B cell (primary cell): ENCODE results near the gene PUM2. TPM values are rescaled to one million over a fixed set of nuclear protein-coding genes. Genes with fewer than 3 reads are reported as not detected.

ENCODE experiments used
- ATAC-seq: fragments of 200-7000 bp; cut with Tn5 transposase; one replicate; pipeline ENCODE4 v1.10.0; 2021; ENCODE audit warnings: low read depth, mild to moderate bottlenecking, moderate number of reproducible peaks, moderate library complexity
- CTCF ChIA-PET: fragments of 350-600 bp; sonication (Branson Sonifier 250); formaldehyde crosslinking; loops from one replicate; lab custom pipeline; 2021; ENCODE audit warnings: antibody characterized with exemption, inconsistent platforms; lab: Charles Lee
- POLR2A ChIA-PET: fragments of 350-600 bp; sonication (Branson Sonifier 250); formaldehyde crosslinking; loops from one replicate; lab custom pipeline; 2021; ENCODE audit warnings: antibody characterized with exemption; lab: Charles Lee
- DNase-seq: peaks from one replicate; pipeline ENCODE4 v3.0.0; 2013
- H2AFZ ChIP-seq: 2 replicates; pipeline ENCODE4 v1.6.1; 2012; ENCODE audit warnings: mild to moderate bottlenecking, low read depth, low read length; ENCODE audit not compliant: insufficient read depth, poor library complexity, severe bottlenecking
- H3K27ac ChIP-seq, 2 donors: 1 replicate in 1 of 2; 2 replicates in 1 of 2; pipeline ENCODE4 v1.5.1; 2012 to 2013; ENCODE audit warnings: low read length in 2 of 2, mild to moderate bottlenecking in 2 of 2, moderate library complexity in 1 of 2
- H3K27me3 ChIP-seq, 4 experiments: fragments of 200-600 bp in 1 of 4; sonication (generic) in 1 of 4; replicated peaks in 1 of 4; 1 replicate in 2 of 4; 2 replicates in 2 of 4; pipeline versions ENCODE4 v1.6.1 to v1.7.0; 2013 to 2016; ENCODE audit warnings: low read length in 3 of 4, mild to moderate bottlenecking in 2 of 4, mixed read lengths in 1 of 4, moderate library complexity in 1 of 4; ENCODE audit not compliant: insufficient read depth in 4 of 4, control insufficient read depth in 3 of 4; ENCODE audit errors: control extremely low read depth in 1 of 4
- H3K36me3 ChIP-seq, 2 experiments: replicated peaks in 1 of 2; 1 replicate in 1 of 2; 2 replicates in 1 of 2; pipeline versions ENCODE4 v1.6.1 to v1.7.1; 2013; ENCODE audit warnings: low read length in 1 of 2; ENCODE audit not compliant: insufficient read depth in 2 of 2, control insufficient read depth in 1 of 2; ENCODE audit errors: control extremely low read depth in 1 of 2, extremely low read depth in 1 of 2
- H3K4me1 ChIP-seq, 2 donors: fragments of 200-600 bp in 1 of 2; sonication (generic) in 1 of 2; 1 replicate in 1 of 2; 2 replicates in 1 of 2; pipeline versions ENCODE4 v1.5.1 to v1.6.1; 2013 to 2017; ENCODE audit warnings: low read length in 2 of 2; ENCODE audit not compliant: control insufficient read depth in 2 of 2, insufficient read depth in 2 of 2
- H3K4me2 ChIP-seq: replicated peaks from 2 replicates; pipeline ENCODE3; 2012; ENCODE audit warnings: mild to moderate bottlenecking, low read depth, low read length; ENCODE audit not compliant: poor library complexity, severe bottlenecking
- H3K4me3 ChIP-seq, 5 experiments: fragments of 200-600 bp in 1 of 5; sonication (generic) in 1 of 5; 1 replicate in 3 of 5; 2 replicates in 2 of 5; pipeline versions ENCODE4 v1.5.1 to v1.7.0; 2011 to 2016; ENCODE audit warnings: low read length in 4 of 5, mild to moderate bottlenecking in 4 of 5, low read depth in 2 of 5, control low read depth in 1 of 5, moderate library complexity in 1 of 5; ENCODE audit not compliant: insufficient read depth in 1 of 5; ENCODE audit errors: control extremely low read depth in 1 of 5, extremely low read depth in 1 of 5
- H3K79me2 ChIP-seq: fragments of 200-600 bp; sonication (generic); one replicate; pipeline ENCODE4 v1.6.0; 2016; ENCODE audit warnings: low read length; ENCODE audit not compliant: control insufficient read depth, insufficient read depth
- H3K9ac ChIP-seq: fragments of 200-600 bp; sonication (generic); 2 replicates; pipeline ENCODE4 v1.6.1; 2017; ENCODE audit warnings: mild to moderate bottlenecking, low read length, moderate library complexity
- H3K9me3 ChIP-seq, 3 donors: one replicate each; pipeline versions ENCODE4 v1.6.1 to v1.7.1; 2013; ENCODE audit warnings: low read length in 2 of 3; ENCODE audit not compliant: control insufficient read depth in 2 of 3, insufficient read depth in 1 of 3; ENCODE audit errors: control extremely low read depth in 1 of 3
- H4K20me1 ChIP-seq: 2 replicates; pipeline ENCODE4 v1.6.0; 2012; ENCODE audit warnings: mild to moderate bottlenecking, low read length; ENCODE audit not compliant: insufficient read depth, control insufficient read depth, poor library complexity, severe bottlenecking
- H3K27ac Mint-ChIP-seq: one replicate; pipeline ENCODE4 v1.8.0; 2021; ENCODE audit warnings: mixed read lengths
- H3K27me3 Mint-ChIP-seq: one replicate; pipeline ENCODE4 v1.8.0; 2021; ENCODE audit warnings: mixed read lengths
- H3K4me1 Mint-ChIP-seq: one replicate; pipeline ENCODE4 v1.8.0; 2021; ENCODE audit warnings: mixed read lengths
- H3K4me3 Mint-ChIP-seq: one replicate; pipeline ENCODE4 v1.8.0; 2021; ENCODE audit warnings: mixed read lengths
- H3K9me3 Mint-ChIP-seq: one replicate; pipeline ENCODE4 v1.8.0; 2022; ENCODE audit warnings: mixed read lengths; ENCODE audit not compliant: insufficient read depth
- EZH2 ChIP-seq: IDR thresholded peaks from 2 replicates; pipeline ENCODE4 v1.6.1; 2012; ENCODE audit warnings: borderline replicate concordance, low read depth, mild to moderate bottlenecking, moderate library complexity, low read length; ENCODE audit not compliant: insufficient read depth, poor library complexity, severe bottlenecking
- WGBS: methylation state at CpG from one replicate; pipeline ENCODE4 v1.1.5; 2013; ENCODE audit warnings: missing lambda C conversion rate; ENCODE audit not compliant: insufficient coverage; 5-methylcytosine and 5-hydroxymethylcytosine counted together
- intact Hi-C: fragments of 100-400 bp; cut with micrococcal nuclease; formaldehyde crosslinking; loops from one replicate; pipeline ENCODE4 v1.10.0; 2022
- polyA plus RNA-seq: library from polyadenylated mRNA; depleted of rRNA; stranded (reverse); fragments of >200 nt; gene quantifications from 2 replicates; pipeline ENCODE4 v1.2.3, GENCODE V29; 2012
- total RNA-seq, 2 donors: library from RNA; stranded (reverse); fragments of 120-200 nt in 1 of 2; gene quantifications; 1 replicate in 1 of 2; 2 replicates in 1 of 2; pipeline versions ENCODE4 v1.2.3 to v1.2.4, GENCODE V29; 2013 to 2022
- TF ChIP-seq, protein P1 (sequence below): fragments of 200-600 bp; IDR thresholded peaks from one replicate; pipeline ENCODE4 v1.8.0; 2022; ENCODE audit warnings: antibody characterized with exemption, mild to moderate bottlenecking

Gene PUM2
- total and polyA plus RNA-seq, 2 donors (not counting 1 experiment from before 2014, with no cell fraction given), result 21.1 to 151 TPM

DNA sequence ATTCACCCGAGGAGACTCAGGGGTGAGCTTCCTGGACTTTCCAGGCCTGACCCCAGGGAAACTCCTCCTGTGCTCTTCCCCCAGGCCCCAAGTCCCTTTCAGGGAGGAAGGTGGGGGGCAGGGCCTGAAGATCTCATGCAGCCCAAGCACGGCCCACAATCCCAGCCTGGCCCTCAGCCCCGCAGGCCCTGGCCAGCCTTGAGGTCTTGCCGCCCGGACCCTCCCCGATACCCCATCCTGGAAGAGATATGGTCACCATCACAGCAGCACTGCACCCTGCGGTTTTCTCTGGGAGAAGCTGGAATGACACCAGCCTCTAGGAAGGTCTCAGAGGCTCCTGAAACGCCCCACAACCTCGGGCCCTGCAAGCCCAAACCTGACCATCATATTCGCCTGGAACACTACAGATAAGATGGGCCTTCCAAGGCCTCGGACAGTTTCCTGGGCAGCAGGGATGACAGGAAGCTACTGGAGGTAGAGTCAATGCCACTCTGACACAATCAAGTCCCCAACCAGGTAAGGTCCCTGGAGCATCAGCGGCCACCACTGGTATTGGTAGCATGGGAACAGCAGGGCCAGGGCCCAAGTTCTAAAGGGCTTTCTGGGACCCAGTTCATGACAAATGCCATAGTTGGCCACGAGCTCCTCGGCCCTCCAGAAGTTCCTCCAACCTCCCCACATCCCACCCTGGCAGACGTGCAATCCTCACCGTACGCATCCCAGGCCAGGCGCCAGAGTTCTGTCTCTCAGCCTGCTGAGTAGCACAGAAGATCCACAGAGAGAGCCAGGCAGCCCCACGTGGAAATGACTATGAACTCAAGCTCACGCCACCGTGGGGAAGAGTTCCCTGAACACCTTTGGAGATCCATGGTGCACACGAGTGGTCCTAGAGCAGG is 134.3 kb downstream of the PUM2 start:
- no peaks in the 10 kb centered on the region for H3K79me2 ChIP-seq
- no peaks in the 10 kb centered on the region for H3K36me3 ChIP-seq
- TF ChIP-seq, protein P1, sequence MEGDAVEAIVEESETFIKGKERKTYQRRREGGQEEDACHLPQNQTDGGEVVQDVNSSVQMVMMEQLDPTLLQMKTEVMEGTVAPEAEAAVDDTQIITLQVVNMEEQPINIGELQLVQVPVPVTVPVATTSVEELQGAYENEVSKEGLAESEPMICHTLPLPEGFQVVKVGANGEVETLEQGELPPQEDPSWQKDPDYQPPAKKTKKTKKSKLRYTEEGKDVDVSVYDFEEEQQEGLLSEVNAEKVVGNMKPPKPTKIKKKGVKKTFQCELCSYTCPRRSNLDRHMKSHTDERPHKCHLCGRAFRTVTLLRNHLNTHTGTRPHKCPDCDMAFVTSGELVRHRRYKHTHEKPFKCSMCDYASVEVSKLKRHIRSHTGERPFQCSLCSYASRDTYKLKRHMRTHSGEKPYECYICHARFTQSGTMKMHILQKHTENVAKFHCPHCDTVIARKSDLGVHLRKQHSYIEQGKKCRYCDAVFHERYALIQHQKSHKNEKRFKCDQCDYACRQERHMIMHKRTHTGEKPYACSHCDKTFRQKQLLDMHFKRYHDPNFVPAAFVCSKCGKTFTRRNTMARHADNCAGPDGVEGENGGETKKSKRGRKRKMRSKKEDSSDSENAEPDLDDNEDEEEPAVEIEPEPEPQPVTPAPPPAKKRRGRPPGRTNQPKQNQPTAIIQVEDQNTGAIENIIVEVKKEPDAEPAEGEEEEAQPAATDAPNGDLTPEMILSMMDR, result no peak
- no peak for TF ChIP-seq EZH2
- ChIA-PET POLR2A (no interaction called here), CTCF (no interaction called here)
- H3K9me3 ChIP-seq, result no peaks in the 10 kb centered on the region
- no peak overlapping the region for H3K9ac ChIP-seq
- no peak overlapping the region for H3K4me3 ChIP-seq
- peaks cover 0 to 2% (median 0%) of the 10 kb centered on the region in 4 experiments for H3K27me3 ChIP-seq
- Mint-ChIP-seq H3K9me3 (no peaks in the 10 kb centered on the region), H3K27ac (no peak overlapping the region), H3K4me1 (no peaks in the 10 kb centered on the region), H3K4me3 (no peak overlapping the region), H3K27me3 (peaks cover 8% of the 10 kb centered on the region)
- intact Hi-C loops, result no loop called here
- DNase-seq, result no peak
- no peak overlapping the region for H2AFZ ChIP-seq
- no peak overlapping the region for H3K27ac ChIP-seq
- 91% methylated on average over 21 of the region's 22 CpGs for WGBS
- ATAC-seq, result no peak
- H3K4me1 ChIP-seq, result no peaks in the 10 kb centered on the region
- no peaks in the 10 kb centered on the region for H4K20me1 ChIP-seq
- H3K4me2 ChIP-seq, result no peak overlapping the region
